GM12878 (cell line): ENCODE data around the gene UVSSA. TPM values are rescaled to one million over a fixed set of nuclear protein-coding genes. Genes with fewer than 3 reads are reported as not detected.

Experiments used
- ATAC-seq: fragments of 200-7000 bp; cut with Tn5 transposase; 3 replicates; pipeline ENCODE4 v1.9.1; 2020; ENCODE audit warnings: mild to moderate bottlenecking, moderate library complexity
- BruUV-seq: library from RNA; stranded (reverse); fragments of 400-500 nt; replicated peaks from 2 replicates; lab custom pipeline; 2021; lab: Mats Ljungman, UMichigan
- CTCF ChIA-PET: fragments of 300-600 bp; sonication (Branson Sonifier 250); formaldehyde crosslinking; extraction: SDS; loops from one replicate; lab custom pipeline; 2021; ENCODE audit warnings: inconsistent platforms; lab: Yijun Ruan, JAX
- POLR2A ChIA-PET: fragments of 350-600 bp; formaldehyde crosslinking; extraction: SDS; loops from one replicate; lab custom pipeline; 2021; ENCODE audit warnings: inconsistent platforms; lab: Charles Lee
- RAD21 ChIA-PET: fragments of 300-600 bp; sonication (Branson Sonifier 250); formaldehyde crosslinking; loops from one replicate; lab custom pipeline; 2023; ENCODE audit warnings: antibody characterized with exemption; ENCODE audit not compliant: unreplicated experiment; lab: Charles Lee
- SMC1A ChIA-PET: fragments of 300-600 bp; sonication (Branson Sonifier 250); formaldehyde crosslinking; loops from one replicate; lab custom pipeline; 2023; ENCODE audit not compliant: unreplicated experiment, uncharacterized antibody; lab: Charles Lee
- DNase-seq: peaks from one replicate; pipeline ENCODE4 v3.0.0-alpha.2; 2011; ENCODE audit warnings: low read depth, low spot score
- FAIRE-seq: peaks from 3 replicates; lab custom pipeline; 2011; peaks lifted over from hg19 to GRCh38; lab: Jason Lieb, UNC
- H2AFZ ChIP-seq: 2 replicates; pipeline ENCODE4 v1.6.0; 2011; ENCODE audit warnings: low read depth, low read length, control low read depth; ENCODE audit not compliant: control insufficient read depth
- H3K27ac ChIP-seq: 2 replicates; pipeline ENCODE4 v1.5.1; 2011; ENCODE audit warnings: control low read depth; ENCODE audit not compliant: control insufficient read depth, insufficient read depth
- H3K27me3 ChIP-seq, 2 experiments: replicated peaks in 1 of 2; 2 replicates each; pipeline versions ENCODE4 v1.6.0 to v1.6.1; 2011; ENCODE audit warnings: low read length in 1 of 2; ENCODE audit not compliant: control insufficient read depth in 2 of 2, insufficient read depth in 2 of 2
- H3K36me3 ChIP-seq, 2 experiments: 2 replicates each; pipeline ENCODE4 v1.5.1; 2011; ENCODE audit warnings: low read length in 1 of 2; ENCODE audit not compliant: control insufficient read depth in 2 of 2, insufficient read depth in 2 of 2
- H3K4me1 ChIP-seq: 2 replicates; pipeline ENCODE4 v1.6.1; 2011; ENCODE audit warnings: mild to moderate bottlenecking, low read length, moderate library complexity, mixed read lengths; ENCODE audit not compliant: control insufficient read depth, insufficient read depth
- H3K4me2 ChIP-seq: 2 replicates; pipeline ENCODE4 v1.6.0; 2011; ENCODE audit warnings: control low read depth; ENCODE audit not compliant: control insufficient read depth, insufficient read depth
- H3K4me3 ChIP-seq: fragments of 200-600 bp; sonication (generic); 2 replicates; pipeline ENCODE4 v1.5.1; 2016
- H3K79me2 ChIP-seq: 2 replicates; pipeline ENCODE4 v1.6.0; 2011; ENCODE audit warnings: low read length; ENCODE audit not compliant: control insufficient read depth, insufficient read depth
- H3K9ac ChIP-seq: 2 replicates; pipeline ENCODE4 v1.8.0; 2011; ENCODE audit warnings: low read length, control low read depth, mixed read lengths; ENCODE audit not compliant: control insufficient read depth, insufficient read depth
- H3K9me3 ChIP-seq: replicated peaks from 3 replicates; pipeline ENCODE4 v1.5.1; 2011; ENCODE audit warnings: mild to moderate bottlenecking, low read length; ENCODE audit not compliant: control insufficient read depth, insufficient read depth
- H4K20me1 ChIP-seq: 2 replicates; pipeline ENCODE4 v1.6.0; 2011; ENCODE audit not compliant: control insufficient read depth, insufficient read depth
- CREB1 ChIP-seq: IDR thresholded peaks from 2 replicates; pipeline ENCODE4 v1.6.1; 2012; ENCODE audit warnings: low read depth, mild to moderate bottlenecking, inconsistent platforms
- EZH2 ChIP-seq: IDR thresholded peaks from 2 replicates; pipeline ENCODE4 v1.6.1; 2012; ENCODE audit warnings: low read depth, mild to moderate bottlenecking, control low read depth, inconsistent platforms, low read length, borderline replicate concordance; ENCODE audit not compliant: control insufficient read depth
- FOXK2 ChIP-seq: fragments of 450-650 bp; IDR thresholded peaks from 2 replicates; pipeline ENCODE4 v1.6.1; 2017; ENCODE audit warnings: mild to moderate bottlenecking, moderate library complexity
- HDAC2 ChIP-seq: fragments of 200-600 bp; sonication (generic); IDR thresholded peaks from 2 replicates; pipeline ENCODE4 v1.6.1; 2017
- JUND ChIP-seq: IDR thresholded peaks from 2 replicates; pipeline ENCODE4 v1.6.1; 2012; ENCODE audit warnings: low read depth, mild to moderate bottlenecking, low read length, improper control_type of control experiment, moderate library complexity
- LARP7 ChIP-seq: fragments of 450-650 bp; IDR thresholded peaks from 2 replicates; pipeline ENCODE4 v1.6.1; 2017; ENCODE audit warnings: mild to moderate bottlenecking
- MLLT1 ChIP-seq: fragments of 450-650 bp; IDR thresholded peaks from 2 replicates; pipeline ENCODE4 v1.6.1; 2016; ENCODE audit warnings: mild to moderate bottlenecking
- NR2F1 ChIP-seq: fragments of 450-650 bp; conservative IDR thresholded peaks from 2 replicates; pipeline ENCODE4 v1.6.1; 2017; ENCODE audit warnings: mild to moderate bottlenecking
- PBX3 ChIP-seq: IDR thresholded peaks from 2 replicates; pipeline ENCODE4 v1.6.1; 2011; ENCODE audit warnings: mild to moderate bottlenecking, low read depth, low read length, moderate library complexity; ENCODE audit not compliant: insufficient replicate concordance
- POLR2AphosphoS2 ChIP-seq: IDR thresholded peaks from 2 replicates; pipeline ENCODE4 v1.6.1; 2011; ENCODE audit warnings: low read depth, mild to moderate bottlenecking, low read length, improper control_type of control experiment, moderate library complexity
- SREBF1 ChIP-seq: IDR thresholded peaks from 2 replicates; pipeline ENCODE4 v1.6.1; 2012; ENCODE audit warnings: mild to moderate bottlenecking, low read length
- STAT3 ChIP-seq: IDR thresholded peaks from 2 replicates; pipeline ENCODE4 v1.6.1; 2011; ENCODE audit warnings: low read depth, low read length, improper control_type of control experiment
- ZBTB11 ChIP-seq: fragments of 450-650 bp; formaldehyde crosslinking; IDR thresholded peaks from 2 replicates; pipeline ENCODE4 v1.5.0; 2022; ENCODE audit warnings: mild to moderate bottlenecking, missing genetic modification characterization
- ZNF24 ChIP-seq: fragments of 450-650 bp; IDR thresholded peaks from 2 replicates; pipeline ENCODE4 v1.6.1; 2017; ENCODE audit warnings: antibody characterized with exemption, mild to moderate bottlenecking
- WGBS: methylation state at CpG from one replicate; pipeline ENCODE4 v1.1.6; 2016; ENCODE audit warnings: low lambda C conversion rate; ENCODE audit not compliant: insufficient replicate concordance, insufficient coverage; ENCODE audit errors: missing lambda C conversion rate; 5-methylcytosine and 5-hydroxymethylcytosine counted together
- in situ Hi-C: fragments of 300-500 bp; cut with MboI; formaldehyde crosslinking; loops from 9 replicates; pipeline ENCODE4 v1.14.3; 2018; ENCODE audit warnings: mixed read lengths
- intact Hi-C: fragments of 100-400 bp; cut with micrococcal nuclease; formaldehyde crosslinking; loops from one replicate; pipeline ENCODE4 v1.14.2; 2022; ENCODE audit not compliant: unreplicated experiment
- polyA plus RNA-seq, 11 experiments: library from polyadenylated mRNA; depleted of rRNA in 4 of 11; unstranded in 6 of 11; stranded (reverse) in 5 of 11; fragments of >200 nt; fragmentation: Nextera tagmentation in 4 of 11; fragmentation: Illumina TruSeq in 1 of 11; extraction: Ambion mirVana in 4 of 11; extraction: Trizol in 1 of 11; gene quantifications; 1 replicate in 1 of 11; 2 replicates in 10 of 11; pipeline versions ENCODE4 v1.2.1 to v1.2.3, GENCODE V29; 2011 to 2016; ENCODE audit warnings: inconsistent platforms in 2 of 11, missing spikeins in 2 of 11, low read depth in 1 of 11
- total RNA-seq, 4 experiments: library from RNA; depleted of rRNA in 3 of 4; stranded (reverse); fragments of >200 nt in 3 of 4; fragmentation: Illumina TruSeq in 1 of 4; extraction: Trizol in 1 of 4; gene quantifications; 2 replicates each; pipeline versions ENCODE4 v1.2.1 to v1.2.3, GENCODE V29; 2013 to 2021

Gene UVSSA
- total and polyA plus RNA-seq, 10 of the 15 experiments (the other 5 are each of a cell fraction or from before 2014, with no cell fraction given) = 0.34 to 16.8 (median 3.6) TPM

DNA sequence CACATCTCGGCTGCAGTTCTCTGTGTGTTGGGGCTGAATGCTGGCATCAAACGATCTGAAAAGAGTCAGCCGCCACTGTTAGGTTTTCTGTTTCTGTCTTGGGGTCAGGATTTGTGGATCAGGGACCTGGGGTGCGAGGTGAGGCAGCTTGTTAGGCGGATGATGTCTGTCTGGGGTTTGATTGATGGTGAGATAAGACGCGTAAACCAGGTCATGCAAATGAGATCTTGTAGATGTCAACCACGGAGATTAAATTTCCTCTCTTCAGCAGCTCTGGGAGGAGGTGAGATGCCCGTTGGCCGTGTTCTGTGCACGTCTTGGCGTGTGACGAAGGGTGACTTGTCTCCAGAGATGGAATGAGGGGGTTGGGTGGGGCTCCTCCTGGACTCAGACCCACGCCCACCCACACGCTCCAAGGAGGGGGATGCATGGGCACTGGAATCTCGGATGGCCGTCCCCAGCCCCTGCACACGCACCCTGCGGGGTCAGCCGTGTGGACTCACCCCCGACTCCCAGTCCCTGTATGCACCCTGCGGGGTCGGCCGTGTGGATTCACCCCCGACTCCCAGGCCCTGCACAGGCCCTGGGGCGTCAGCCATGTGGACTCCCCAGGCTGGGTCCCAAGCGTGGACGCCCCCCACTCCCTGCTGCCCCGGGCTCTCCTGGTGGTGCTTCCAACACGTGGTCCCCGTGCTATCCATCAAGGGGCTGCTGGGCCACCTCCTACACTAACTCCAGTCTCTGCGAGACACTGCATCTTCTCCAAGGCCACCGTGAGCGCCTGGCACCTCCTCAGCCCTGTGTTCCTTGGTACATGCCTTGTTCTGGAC is 16.0 kb upstream of the UVSSA start:
- intact Hi-C loops = no loop called here
- no peak for TF ChIP-seq NR2F1
- no peak for TF ChIP-seq FOXK2
- TF ChIP-seq POLR2AphosphoS2 = no peak
- TF ChIP-seq MLLT1 = no peak
- no peak for TF ChIP-seq ZNF24
- TF ChIP-seq SREBF1 = no peak
- TF ChIP-seq HDAC2 = no peak
- TF ChIP-seq PBX3 = no peak
- no peak for TF ChIP-seq JUND
- no peak for TF ChIP-seq CREB1
- no peak for TF ChIP-seq EZH2
- no peak for TF ChIP-seq ZBTB11 (CRISPR knock-in tag)
- no peak for TF ChIP-seq LARP7
- no peak for TF ChIP-seq STAT3

More for the DNA sequence above, 16.0 kb upstream of the UVSSA start:
- SMC1A ChIA-PET = no interaction called here
- H3K4me1 ChIP-seq = no peaks in the 10 kb centered on the region
- BruUV-seq = TSS peak; percentile 41
- in situ Hi-C loops = no loop called here
- CTCF ChIA-PET = no interaction called here
- H3K4me3 ChIP-seq = no peak overlapping the region
- no peak overlapping the region for H3K27ac ChIP-seq
- H3K79me2 ChIP-seq = no peaks in the 10 kb centered on the region
- H2AFZ ChIP-seq = no peak overlapping the region
- POLR2A ChIA-PET = no interaction called here
- DNase-seq (no peak), FAIRE-seq (no peak), ATAC-seq (no peak)
- H3K4me2 ChIP-seq = no peak overlapping the region
- H3K27me3 ChIP-seq = no peaks in the 10 kb centered on the region
- H3K9ac ChIP-seq = no peak overlapping the region
- H3K9me3 ChIP-seq = no peaks in the 10 kb centered on the region
- 96% methylated on average over 31 of the region's 34 CpGs for WGBS
- RAD21 ChIA-PET = no interaction called here
- no peaks in the 10 kb centered on the region for H4K20me1 ChIP-seq
- H3K36me3 ChIP-seq = peaks cover 3 to 27% of the 10 kb centered on the region in 2 experiments
